Body of pancreas (tissue), 4 donors: ENCODE results near the gene CRYBA4.

ENCODE experiments used
- POLR2A ChIP-seq, 3 donors: fragments of 450-650 bp; IDR thresholded peaks; one replicate each; pipeline ENCODE4 v1.6.1; 2016; ENCODE audit warnings: antibody characterized with exemption in 3 of 3, mild to moderate bottlenecking in 2 of 3
- TF ChIP-seq, protein P1 (sequence below), 7 experiments: fragments of 450-650 bp in 4 of 7; fragments of 200-600 bp in 3 of 7; sonication (generic) in 3 of 7; IDR thresholded peaks; one replicate each; pipeline ENCODE4 v1.5.1; 2016 to 2019; ENCODE audit warnings: antibody characterized with exemption in 7 of 7

- TF ChIP-seq POLR2A (IDR thresholded peaks at IDR 0.05) = no peak
- TF ChIP-seq, protein P1, sequence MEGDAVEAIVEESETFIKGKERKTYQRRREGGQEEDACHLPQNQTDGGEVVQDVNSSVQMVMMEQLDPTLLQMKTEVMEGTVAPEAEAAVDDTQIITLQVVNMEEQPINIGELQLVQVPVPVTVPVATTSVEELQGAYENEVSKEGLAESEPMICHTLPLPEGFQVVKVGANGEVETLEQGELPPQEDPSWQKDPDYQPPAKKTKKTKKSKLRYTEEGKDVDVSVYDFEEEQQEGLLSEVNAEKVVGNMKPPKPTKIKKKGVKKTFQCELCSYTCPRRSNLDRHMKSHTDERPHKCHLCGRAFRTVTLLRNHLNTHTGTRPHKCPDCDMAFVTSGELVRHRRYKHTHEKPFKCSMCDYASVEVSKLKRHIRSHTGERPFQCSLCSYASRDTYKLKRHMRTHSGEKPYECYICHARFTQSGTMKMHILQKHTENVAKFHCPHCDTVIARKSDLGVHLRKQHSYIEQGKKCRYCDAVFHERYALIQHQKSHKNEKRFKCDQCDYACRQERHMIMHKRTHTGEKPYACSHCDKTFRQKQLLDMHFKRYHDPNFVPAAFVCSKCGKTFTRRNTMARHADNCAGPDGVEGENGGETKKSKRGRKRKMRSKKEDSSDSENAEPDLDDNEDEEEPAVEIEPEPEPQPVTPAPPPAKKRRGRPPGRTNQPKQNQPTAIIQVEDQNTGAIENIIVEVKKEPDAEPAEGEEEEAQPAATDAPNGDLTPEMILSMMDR (IDR thresholded peaks at IDR 0.05) = no peak
Observed at GRCh38 chr22:26672060-26672471, 50.3 kb downstream of the CRYBA4 start.
